Measurements from ENCODE around the gene CCDC149.

Gene CCDC149

GRCh38 chr4:24775032-24775605, 137.7 kb downstream of the CCDC149 start:
- no peak for TF ChIP-seq CTCF (IDR thresholded peaks at IDR 0.05; ENCODE audit: borderline replicate concordance, insufficient read depth, low read depth, low read length)
- no peak overlapping the region for H3K4me3 ChIP-seq (ENCODE audit: low read depth, low read length)

- TF ChIP-seq CTCF (IDR thresholded peaks at IDR 0.05; ENCODE audit: borderline replicate concordance, insufficient read depth, low read depth, low read length), result no peak
- H3K4me3 ChIP-seq (ENCODE audit: low read depth, low read length), result no peak overlapping the region
Observed at GRCh38 chr4:24774452-24774851, 138.4 kb downstream of the CCDC149 start.

- no peak overlapping the region for H3K4me3 ChIP-seq (ENCODE audit: low read depth, low read length)
- no peak for TF ChIP-seq CTCF (IDR thresholded peaks at IDR 0.05; ENCODE audit: borderline replicate concordance, insufficient read depth, low read depth, low read length)
Observed at GRCh38 chr4:24772952-24773351, 139.9 kb downstream of the CCDC149 start.

- TF ChIP-seq CTCF (IDR thresholded peaks at IDR 0.05; ENCODE audit: borderline replicate concordance, insufficient read depth, low read depth, low read length), result no peak
- H3K4me3 ChIP-seq (ENCODE audit: low read depth, low read length), result no peak overlapping the region
Observed at GRCh38 chr4:24772061-24772705, 140.7 kb downstream of the CCDC149 start.

GRCh38 chr4:24771241-24771640, 141.6 kb downstream of the CCDC149 start:
- no peak for TF ChIP-seq CTCF (IDR thresholded peaks at IDR 0.05; ENCODE audit: borderline replicate concordance, insufficient read depth, low read depth, low read length)
- no peak overlapping the region for H3K4me3 ChIP-seq (ENCODE audit: low read depth, low read length)

GRCh38 chr4:24770667-24771066, 142.2 kb downstream of the CCDC149 start:
- no peak for TF ChIP-seq CTCF (IDR thresholded peaks at IDR 0.05; ENCODE audit: borderline replicate concordance, insufficient read depth, low read depth, low read length)
- no peak overlapping the region for H3K4me3 ChIP-seq (ENCODE audit: low read depth, low read length)

GRCh38 chr4:24770032-24770584, 142.7 kb downstream of the CCDC149 start:
- TF ChIP-seq CTCF (IDR thresholded peaks at IDR 0.05; ENCODE audit: borderline replicate concordance, insufficient read depth, low read depth, low read length), result no peak
- no peak overlapping the region for H3K4me3 ChIP-seq (ENCODE audit: low read depth, low read length)
